Activated CD8-positive, alpha-beta memory T cell treated with anti-CD3 and anti-CD28 coated beads for 1 hour (primary cell): Measurements from ENCODE around the gene RNF19B.
"Not testable (repeated sequence)": the region's sequence is repeated elsewhere in the genome, so short reads cannot be mapped to it uniquely, and the experiment has no call there.

Experiments
- DNase-seq, 2 donors: peaks; one replicate each; pipeline ENCODE4 v3.0.0-alpha.2; 2020; ENCODE audit warnings: low read depth in 1 of 2; ENCODE audit errors: extremely low read depth in 1 of 2

RNF19B gene

DNA sequence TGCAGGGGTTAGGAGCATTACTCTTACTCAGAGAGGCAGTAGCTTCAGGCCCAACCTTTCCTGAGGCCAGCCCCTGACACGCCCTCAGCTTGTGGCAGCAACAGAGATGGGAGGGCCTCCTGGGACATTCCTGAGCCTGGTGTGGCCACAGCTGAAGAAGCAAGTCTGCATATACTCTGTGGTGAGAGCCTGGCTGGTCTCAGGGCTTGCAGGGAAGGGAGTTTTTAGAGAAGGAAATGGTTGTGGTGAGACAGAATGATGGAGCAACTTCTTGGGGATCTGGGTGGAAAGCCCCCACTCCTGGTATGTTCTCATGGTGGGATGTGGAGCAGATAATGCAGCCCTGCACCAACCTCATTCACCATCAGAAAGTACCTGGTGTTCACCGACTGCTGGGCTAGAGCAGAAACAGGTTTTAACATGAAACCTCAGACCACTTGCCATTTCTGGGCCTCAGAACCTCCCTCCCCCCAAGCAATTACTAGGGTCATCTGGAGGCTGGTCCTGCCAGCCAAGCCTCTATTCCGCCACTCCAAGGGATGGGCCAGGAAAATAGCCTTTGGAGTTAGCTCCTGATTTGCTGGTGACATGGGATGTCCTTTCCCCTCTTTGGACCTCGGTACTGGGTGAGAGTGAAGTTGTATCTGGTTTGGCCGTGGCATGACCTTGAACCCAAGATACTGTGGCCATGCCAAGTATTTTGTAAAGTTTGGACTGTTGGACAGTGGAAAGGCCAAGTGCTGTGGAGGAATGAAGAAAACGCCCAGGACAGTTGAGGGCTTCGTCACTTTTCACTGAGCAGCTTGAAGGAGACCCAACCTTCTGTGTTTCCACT, 28.1 kb upstream of the RNF19B start:
- no peak for DNase-seq

DNA sequence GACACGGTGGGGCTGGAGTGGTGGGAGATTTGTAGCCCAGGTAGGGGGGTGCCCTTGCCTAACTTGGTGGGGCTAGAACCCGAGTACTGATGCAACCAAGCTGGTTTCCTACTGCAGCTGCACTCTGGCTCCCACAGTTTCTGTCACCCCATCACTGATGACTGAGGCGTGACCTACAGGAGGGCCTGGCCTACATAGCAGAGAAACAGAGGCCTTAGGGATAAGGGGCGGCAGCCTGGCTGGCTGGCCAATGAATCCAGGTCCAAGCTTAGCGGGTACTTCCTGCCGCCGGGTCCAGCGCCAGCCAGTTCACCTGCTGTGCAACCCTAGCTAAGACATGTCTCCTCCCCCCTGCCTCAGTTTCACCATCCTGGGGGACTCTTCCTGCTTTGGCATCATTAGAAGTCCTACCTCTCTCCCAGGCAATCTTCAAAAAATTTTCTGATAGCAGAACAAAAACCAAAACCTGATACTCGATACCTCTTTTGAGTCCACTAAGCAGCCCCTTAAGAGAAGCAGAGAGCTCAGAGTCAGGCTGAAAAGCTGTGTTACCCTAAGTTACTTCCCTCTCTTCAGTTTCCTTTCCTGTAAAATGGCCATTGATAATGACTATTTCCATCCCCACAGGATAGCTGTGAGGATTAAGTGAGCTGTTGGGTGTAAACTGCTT, 27.3 kb upstream of the RNF19B start:
- no peak for DNase-seq

DNA sequence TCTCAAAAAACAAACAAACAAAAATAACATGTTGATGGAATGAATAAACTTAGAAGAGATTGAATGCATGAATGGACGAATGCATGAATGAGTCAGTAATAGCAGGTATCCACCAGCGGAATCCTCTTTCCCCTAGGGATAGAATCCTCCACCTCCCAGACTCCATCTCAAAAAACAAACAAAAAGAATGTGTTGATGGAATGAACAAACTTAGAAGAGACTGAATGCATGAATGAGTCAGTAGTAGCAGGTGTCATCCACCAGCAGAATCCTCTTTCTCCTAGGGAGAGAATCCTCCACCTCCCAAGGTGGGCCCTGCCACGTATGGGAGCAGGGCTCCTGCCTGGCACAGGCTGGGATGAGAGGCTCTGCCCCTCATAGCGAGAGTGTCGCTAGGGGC, 26.8 kb upstream of the RNF19B start:
- no peak for DNase-seq

DNA sequence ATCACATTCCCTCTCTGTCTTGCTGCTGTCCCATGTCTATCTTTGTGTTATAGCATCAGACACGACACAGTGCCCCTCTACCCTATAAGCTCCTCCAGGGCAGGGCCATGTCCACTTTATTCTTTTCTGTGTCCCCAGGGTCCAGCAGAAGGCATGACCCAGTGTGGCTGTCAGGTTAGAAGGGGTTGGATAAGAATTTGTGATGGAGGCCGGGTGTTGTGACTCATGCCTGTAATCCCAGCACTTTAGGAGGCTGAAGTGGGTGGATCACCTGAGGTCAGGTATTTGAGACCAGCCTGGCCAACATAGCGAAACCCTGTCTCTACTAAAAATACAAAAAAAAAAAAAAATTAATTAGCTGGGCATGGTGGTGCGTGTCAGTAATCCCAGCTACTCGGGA, 26.3 kb upstream of the RNF19B start:
- no peak for DNase-seq

DNA sequence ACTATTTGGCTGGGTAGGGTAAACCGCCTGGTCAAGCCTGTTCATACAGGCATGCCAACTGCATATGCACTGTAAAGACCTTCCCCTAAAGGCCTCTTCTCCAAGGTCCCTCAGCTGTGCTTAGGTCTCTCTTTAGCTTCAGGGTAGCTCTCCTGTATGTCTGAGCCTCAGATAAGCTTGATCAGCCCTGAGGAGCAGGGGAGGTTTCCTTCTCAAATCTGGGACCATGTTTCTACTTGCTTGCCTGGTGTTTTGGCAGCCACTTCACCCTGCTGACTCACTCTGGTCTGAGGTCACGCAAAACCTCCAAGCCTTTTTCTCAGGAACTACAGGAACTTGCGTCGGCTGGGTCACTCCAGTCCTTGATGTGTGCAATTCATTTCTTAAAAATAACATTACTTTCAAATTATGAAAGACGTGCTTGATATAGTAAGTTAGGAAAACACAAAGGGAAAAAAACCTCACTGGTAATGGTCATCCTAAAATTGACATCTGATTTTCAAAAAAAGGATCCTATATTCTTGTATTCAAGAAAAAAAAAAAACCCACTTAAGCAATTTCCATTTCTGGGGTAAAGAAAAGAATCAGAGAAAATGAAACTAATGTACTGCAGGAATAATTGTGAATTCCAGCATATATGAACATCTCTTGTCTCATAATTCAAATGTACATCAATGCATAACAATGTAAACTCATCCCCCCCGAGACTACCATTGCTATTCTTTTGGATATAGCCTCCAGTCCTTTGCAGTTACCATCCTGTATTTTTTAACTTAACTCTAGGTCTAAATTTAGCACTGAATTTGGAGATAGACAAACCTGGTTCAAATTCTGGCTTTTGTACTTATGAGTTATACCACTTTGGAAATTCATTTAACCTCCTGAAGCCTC, 24.8 kb upstream of the RNF19B start:
- DNase-seq = no peak

DNA sequence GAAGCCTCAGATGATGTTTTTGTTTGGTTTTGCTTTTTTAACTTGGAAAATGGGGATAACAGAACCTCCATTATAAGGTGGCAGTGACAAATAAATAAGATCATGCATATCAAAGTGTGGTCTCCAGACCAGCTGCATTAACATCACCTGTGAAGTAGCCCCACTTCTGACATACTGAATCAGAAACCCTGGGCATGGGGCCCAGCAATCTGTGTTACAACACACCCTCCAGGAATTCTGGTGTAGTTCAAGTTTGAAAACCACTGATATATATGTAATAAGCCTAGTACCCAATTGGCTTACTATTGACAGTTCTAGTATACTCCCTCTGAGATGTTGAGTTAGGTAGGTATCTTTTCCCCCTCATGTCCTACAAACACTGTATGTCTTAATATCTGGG, 24.1 kb upstream of the RNF19B start:
- DNase-seq = no peak

DNA sequence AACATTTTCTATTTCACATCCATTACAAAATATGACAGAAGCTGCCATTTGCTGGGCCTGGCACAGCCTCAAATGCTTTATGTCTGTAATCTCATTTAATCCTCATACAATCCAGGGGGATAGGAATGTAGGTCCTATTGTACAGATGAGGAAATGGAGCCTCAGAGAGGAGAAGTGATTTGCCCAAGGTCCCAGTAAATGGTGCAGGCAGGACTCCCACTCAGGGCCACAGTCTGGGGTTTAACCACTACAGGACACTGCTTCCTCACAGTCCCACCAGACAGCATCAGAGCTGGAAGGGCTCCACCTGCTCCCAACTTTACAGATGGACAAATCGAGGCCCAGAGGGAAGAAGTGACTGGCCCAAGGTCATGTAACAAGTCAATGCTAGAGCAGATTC, 20.6 kb upstream of the RNF19B start:
- no peak for DNase-seq

DNA sequence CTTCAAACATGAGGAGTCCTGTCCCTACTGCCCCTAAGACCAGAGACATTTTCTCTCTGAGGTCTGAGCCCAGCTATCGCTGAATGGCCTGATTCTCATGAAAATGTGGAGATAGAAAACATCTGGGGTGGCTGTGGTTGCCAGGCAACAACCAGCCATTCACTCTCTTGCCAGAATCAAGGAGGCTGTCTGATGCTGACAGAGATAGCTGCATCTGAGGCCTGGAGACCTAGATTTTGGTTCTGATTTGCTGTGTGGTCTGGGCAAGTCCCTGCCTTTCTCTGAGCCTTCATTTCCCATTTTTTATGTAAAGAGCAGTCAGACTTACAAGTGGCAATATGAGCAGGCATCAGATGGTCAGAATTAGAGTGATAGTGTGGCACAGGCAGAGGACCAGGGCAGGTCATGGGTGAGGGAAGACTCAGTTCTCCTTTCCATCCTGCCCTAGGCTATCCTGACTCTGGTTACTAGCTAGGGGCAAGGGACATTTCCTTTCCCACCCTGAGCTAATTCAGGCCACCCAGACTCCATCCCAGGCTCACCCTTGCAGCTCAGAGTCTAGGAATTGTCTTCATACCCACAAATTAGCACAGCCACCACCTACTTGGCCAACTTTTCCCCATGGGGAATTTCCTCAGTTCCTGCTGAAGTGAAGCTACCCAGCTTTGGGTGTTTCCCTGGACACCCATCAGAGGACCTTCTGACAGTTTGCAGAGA, 20.0 kb upstream of the RNF19B start:
- no peak for DNase-seq

DNA sequence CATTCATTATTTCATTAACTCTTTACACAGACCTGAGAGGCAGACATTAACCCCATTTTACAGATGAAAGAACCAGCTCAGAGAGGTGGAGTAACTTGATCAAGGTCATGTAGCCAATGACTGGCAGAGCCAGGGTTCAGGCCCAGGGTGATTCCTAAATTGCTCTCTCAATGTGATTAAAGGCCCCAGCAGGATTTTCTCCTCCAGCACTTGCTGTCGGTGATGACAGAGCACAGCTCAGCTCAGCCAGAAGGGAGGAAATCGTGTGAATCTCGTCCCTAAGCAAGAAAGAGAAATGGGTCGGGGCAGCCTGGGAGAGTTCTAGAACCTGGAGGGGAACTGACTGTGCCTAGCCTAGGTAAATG, 19.5 kb upstream of the RNF19B start:
- DNase-seq = no peak

DNA sequence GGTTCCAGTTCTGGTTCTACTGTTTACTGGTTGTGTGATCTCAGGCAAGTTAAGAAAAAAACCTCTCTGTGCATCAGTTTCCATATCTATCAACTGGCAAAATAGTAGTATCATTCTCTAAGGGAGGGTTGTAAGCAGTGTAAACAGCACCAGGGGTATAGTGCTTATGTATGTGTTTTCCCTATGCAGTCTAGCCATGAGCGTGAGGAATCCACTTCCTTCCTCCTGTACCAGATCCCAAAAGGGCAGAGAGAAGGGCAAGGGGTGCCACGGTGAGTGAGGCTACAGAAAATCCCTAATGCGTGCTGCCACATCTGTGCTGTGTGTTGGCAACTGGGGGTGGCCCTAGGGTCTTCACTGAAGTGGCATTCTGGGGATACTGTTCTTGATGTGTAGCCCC, 18.4 kb upstream of the RNF19B start:
- no peak for DNase-seq

DNA sequence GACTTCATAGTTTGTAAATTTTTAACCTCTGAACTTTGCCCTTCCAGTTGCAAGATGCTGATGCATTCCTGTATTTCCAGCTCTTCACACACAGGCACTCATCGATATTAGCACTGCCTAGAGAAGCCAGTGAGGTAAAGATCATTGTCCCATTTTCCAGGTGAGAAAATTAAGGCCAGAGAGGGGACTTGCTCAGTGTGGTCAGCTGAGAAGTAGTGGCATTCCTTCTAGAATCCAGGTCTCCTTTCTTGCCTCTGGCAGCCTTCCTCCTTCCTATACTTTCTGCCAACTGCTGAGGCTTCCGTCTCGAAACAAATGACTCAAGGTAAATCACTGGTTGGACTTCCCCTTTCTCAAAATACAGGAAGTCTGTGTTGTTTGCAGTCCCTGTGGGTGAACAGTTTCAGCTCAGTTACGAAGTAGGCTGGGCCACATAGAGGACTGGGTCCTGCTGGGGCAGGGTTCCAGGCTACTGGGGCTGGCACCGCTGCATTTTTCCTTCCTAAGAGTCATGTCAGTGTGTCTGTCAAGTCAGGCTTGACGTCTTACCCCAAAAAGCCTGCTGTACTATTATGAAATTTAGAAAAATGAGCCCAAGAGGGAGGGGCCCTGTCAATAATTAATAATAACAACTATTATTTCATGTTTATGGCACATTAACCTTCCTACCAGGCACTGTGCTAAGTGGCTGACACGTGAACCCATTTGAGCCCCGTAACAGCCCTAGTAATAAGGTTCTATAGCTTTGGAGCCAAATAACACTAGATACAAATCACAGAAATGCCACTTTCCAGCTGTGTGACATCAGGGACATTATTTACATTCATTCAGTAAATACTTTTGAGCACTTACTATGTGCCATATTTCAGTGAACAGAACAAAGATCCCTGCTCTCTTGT, 16.6 kb upstream of the RNF19B start:
- peak in 1 of 2 donors; percentile 28 for DNase-seq

DNA sequence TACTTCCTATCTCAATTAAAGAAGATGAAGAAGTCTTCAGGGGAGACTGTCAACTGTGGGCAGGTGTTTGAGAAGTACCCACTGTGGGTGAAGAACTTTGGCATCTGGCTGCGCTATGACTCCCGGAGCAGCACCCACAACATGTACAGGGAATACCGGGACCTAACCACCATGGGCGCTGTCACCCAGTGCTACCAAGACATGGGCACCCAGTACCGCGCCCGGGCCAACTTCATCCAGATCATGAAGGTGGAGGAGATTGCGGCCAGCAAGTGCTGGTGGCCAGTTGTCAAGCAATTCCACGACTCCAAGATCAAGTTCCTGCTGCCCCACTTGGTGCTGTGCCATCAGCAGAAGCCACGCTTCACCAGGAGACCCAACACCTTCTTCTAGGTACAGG, 15.5 kb upstream of the RNF19B start:
- DNase-seq = no peak

DNA sequence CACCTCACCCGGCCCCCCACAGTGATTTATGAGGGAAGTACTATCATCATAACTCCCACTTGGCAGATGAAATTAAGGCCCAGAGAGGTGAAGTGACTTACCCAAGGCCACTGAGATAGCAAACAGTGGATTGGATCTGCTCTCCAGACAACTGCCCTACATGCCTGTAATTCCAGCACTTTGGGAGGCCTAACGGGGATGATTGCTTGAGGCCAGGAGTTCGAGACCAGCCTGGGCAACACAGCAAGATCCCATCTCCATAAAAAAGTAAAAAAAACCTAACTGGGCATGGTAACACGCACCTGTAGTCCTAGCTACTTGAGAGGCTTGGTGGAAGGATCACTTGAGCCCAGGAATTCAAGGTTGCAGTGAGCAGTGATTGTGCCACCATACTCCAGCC, 14.2 kb upstream of the RNF19B start:
- no peak for DNase-seq

DNA sequence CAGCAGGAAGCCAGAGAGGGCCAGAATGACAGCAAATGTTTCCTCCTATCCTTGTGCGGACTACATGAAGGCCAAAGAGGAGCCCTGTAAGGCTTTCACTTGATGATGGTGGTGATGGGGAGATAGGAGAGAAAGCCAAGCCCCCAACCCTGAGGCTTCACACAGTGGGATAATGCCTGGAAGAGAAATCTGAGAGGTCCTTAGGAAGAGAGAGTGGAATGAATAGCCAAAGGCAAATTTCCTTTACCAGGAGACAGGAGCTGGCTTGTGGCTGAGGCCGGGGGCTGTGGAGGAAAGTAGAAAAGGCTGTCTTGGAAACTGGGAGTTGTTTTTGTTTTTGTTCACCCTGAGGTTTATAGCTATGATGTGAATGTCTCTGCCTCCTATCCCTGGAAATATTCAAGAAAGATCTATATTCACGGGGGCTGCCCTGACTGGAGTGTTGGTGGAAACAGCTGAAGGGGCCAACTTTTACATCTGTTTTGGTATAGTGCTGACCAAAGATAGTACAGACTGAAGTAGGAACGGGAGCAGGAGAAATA, 13.0 kb upstream of the RNF19B start:
- DNase-seq = no peak

DNA sequence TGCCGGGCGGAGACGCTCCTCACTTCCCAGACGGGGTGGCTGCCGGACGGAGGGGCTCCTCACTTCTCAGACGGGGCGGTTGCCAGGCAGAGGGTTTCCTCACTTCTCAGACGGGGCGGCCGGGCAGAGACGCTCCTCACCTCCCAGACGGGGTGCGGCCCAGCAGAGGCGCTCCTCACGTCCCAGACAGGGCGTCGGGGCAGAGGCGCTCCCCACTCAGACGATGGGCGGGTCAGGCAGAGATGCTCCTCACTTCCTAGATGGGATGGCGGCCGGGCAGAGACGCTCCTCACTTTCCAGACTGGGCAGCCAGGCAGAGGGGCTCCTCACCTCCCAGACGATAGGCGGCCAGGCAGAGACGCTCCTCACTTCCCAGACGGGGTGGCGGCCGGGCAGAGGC, 10.4 kb upstream of the RNF19B start:
- not testable (repeated sequence) for DNase-seq

DNA sequence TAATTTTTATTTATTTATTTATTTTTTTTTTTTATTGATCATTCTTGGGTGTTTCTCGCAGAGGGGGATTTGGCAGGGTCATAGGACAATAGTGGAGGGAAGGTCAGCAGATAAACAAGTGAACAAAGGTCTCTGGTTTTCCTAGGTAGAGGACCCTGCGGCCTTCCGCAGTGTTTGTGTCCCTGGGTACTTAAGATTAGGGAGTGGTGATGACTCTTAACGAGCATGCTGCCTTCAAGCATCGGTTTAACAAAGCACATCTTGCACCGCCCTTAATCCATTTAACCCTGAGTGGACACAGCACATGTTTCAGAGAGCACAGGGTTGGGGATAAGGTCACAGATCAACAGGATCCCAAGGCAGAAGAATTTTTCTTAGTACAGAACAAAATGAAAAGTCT, 8.8 kb upstream of the RNF19B start:
- not testable (repeated sequence) for DNase-seq

DNA sequence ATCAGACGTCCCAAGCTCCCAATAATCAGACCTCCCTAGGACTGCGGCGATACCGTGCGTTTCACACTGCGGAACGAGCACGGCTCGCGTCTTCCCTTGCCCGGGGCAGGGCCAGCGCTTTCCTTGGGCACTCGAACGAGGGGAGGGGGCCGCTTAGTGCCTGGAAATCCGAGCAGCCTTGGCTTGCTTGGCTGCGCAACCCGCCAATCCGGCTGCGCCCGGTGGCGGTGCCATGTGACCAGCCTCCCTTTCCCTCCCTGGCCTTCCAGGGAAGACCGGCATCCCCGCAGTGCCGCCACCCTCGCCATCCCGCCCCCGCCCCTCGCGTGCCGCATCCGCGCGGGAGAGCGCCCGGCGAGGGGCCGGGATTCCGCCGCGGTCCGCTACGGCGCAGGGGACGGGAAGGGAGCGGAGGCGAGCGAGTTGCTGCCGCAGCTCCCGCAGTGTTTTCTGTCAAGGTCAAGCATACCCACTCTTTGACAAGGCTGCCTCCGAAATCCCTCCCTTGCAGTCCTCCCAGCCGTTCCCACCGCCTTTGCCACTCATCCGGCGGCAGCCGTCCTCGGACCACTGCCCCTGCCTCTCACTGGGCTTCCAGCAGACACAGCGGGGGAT, 8.3 kb upstream of the RNF19B start:
- no peak for DNase-seq

DNA sequence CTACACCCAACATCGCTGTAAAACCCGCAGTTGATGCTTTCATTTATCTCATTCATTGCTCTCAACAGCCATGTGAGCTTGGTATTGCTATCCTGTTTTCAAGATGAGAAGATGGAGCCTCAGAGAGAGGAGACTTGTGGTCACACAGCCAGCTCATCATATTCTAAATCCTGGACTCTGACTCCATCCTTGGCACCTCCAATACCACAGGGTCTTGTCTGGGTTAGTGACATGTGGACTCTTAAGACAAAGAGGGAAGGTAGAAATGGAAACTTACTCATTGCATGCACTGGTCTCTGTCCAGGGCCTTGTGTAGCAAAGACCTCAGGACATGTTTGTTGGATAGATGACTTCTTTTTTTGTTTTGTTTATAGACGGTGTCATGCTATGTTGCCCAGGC, 7.0 kb upstream of the RNF19B start:
- DNase-seq = no peak

DNA sequence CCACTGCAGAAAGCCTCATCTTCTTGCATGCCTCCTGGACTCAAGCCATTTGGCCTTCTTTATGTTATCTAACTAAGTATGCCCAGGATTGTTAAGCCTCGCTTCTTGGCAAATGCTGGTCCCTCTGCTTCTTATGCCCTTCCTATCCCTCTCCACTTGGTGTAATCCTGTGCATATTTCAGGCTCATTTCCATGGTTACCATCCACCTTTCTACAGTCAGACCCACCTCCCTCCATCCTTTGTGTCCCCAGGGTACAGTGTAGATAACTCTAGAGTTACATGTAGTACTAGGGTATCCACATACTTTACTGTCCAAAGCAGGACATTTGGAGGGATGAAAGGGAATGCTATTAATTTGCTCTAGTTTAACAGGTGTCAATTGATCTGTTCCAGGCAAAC, 6.5 kb upstream of the RNF19B start:
- no peak for DNase-seq
